H1 (cell line): ENCODE data around the gene TNRC6C. TPM values are rescaled to one million over a fixed set of nuclear protein-coding genes. Genes with fewer than 3 reads are reported as not detected.

Experiments used
- ASH2L ChIP-seq: fragments of 200-600, 300-600 bp; sonication (generic); IDR thresholded peaks from one replicate; pipeline ENCODE4 v1.7.1; 2017; ENCODE audit warnings: low read length
- CEBPB ChIP-seq: IDR thresholded peaks from 2 replicates; pipeline ENCODE4 v1.6.1; 2012; ENCODE audit warnings: low read depth, low read length
- HDAC2 ChIP-seq, 2 experiments: fragments of 300-600 bp in 1 of 2; sonication (generic) in 1 of 2; IDR thresholded peaks; 2 replicates each; pipeline ENCODE4 v1.6.1; 2011 to 2012; ENCODE audit warnings: low read depth in 2 of 2, low read length in 2 of 2, mild to moderate bottlenecking in 2 of 2, moderate library complexity in 2 of 2, borderline replicate concordance in 1 of 2, inconsistent platforms in 1 of 2
- HDAC6 ChIP-seq: IDR thresholded peaks from one replicate; pipeline ENCODE4 v1.7.1; 2012; ENCODE audit warnings: low read depth, mild to moderate bottlenecking, inconsistent platforms, low read length, moderate library complexity
- JUN ChIP-seq: IDR thresholded peaks from 2 replicates; pipeline ENCODE4 v1.6.1; 2011; ENCODE audit warnings: low read depth, mild to moderate bottlenecking, improper control_type of control experiment, low read length
- KDM5A ChIP-seq: fragments of 200-600 bp; IDR thresholded peaks from 2 replicates; pipeline ENCODE4 v1.7.1; 2012; ENCODE audit warnings: mild to moderate bottlenecking, low read length, inconsistent platforms, mixed read lengths
- TAF7 ChIP-seq: optimal IDR thresholded peaks from 2 replicates; pipeline ENCODE3; 2011; ENCODE audit warnings: low read depth, mild to moderate bottlenecking, inconsistent platforms, low read length, moderate library complexity, borderline replicate concordance
- TEAD4 ChIP-seq: IDR thresholded peaks from 2 replicates; pipeline ENCODE4 v1.6.1; 2012; ENCODE audit warnings: low read depth, low read length, inconsistent platforms, mixed read lengths
- USF2 ChIP-seq: IDR thresholded peaks from 2 replicates; pipeline ENCODE4 v1.6.1; 2011; ENCODE audit warnings: low read length, improper control_type of control experiment
- polyA plus RNA-seq, 7 experiments: library from polyadenylated mRNA; depleted of rRNA in 3 of 7; stranded (reverse) in 5 of 7; unstranded in 2 of 7; fragments of >200 nt in 5 of 7; fragments of 200-250 nt in 2 of 7; gene quantifications; 1 replicate in 5 of 7; 2 replicates in 1 of 7; 4 replicates in 1 of 7; pipeline versions ENCODE4 v1.2.1 to v1.2.3, GENCODE V29; 2011 to 2013; ENCODE audit warnings: missing spikeins in 2 of 7, mixed read lengths in 2 of 7
- total RNA-seq: library from RNA; stranded (reverse); fragmentation: NEBNext Ultra II Directional; extraction: Animal tissue kit (Norgen Biotek cat#: 25700); gene quantifications from 2 replicates; pipeline ENCODE4 v1.2.1, GENCODE V29; 2021
- TF ChIP-seq, protein P1 (sequence below): fragments of 300-600 bp; sonication (generic); IDR thresholded peaks from 2 replicates; pipeline ENCODE4 v1.7.1; 2012; ENCODE audit warnings: low read length, moderate library complexity, mild to moderate bottlenecking, inconsistent platforms; ENCODE audit not compliant: insufficient replicate concordance

TNRC6C gene
- total and polyA plus RNA-seq, 2 of the 8 experiments (the other 6 are each of a cell fraction or from before 2014, with no cell fraction given) = 2.8 to 28.9 TPM

GRCh38 chr17:77924757-77925336 lies 33.7 kb upstream of the TNRC6C start (continued):
- no peak for TF ChIP-seq HDAC6
- TF ChIP-seq, protein P1, sequence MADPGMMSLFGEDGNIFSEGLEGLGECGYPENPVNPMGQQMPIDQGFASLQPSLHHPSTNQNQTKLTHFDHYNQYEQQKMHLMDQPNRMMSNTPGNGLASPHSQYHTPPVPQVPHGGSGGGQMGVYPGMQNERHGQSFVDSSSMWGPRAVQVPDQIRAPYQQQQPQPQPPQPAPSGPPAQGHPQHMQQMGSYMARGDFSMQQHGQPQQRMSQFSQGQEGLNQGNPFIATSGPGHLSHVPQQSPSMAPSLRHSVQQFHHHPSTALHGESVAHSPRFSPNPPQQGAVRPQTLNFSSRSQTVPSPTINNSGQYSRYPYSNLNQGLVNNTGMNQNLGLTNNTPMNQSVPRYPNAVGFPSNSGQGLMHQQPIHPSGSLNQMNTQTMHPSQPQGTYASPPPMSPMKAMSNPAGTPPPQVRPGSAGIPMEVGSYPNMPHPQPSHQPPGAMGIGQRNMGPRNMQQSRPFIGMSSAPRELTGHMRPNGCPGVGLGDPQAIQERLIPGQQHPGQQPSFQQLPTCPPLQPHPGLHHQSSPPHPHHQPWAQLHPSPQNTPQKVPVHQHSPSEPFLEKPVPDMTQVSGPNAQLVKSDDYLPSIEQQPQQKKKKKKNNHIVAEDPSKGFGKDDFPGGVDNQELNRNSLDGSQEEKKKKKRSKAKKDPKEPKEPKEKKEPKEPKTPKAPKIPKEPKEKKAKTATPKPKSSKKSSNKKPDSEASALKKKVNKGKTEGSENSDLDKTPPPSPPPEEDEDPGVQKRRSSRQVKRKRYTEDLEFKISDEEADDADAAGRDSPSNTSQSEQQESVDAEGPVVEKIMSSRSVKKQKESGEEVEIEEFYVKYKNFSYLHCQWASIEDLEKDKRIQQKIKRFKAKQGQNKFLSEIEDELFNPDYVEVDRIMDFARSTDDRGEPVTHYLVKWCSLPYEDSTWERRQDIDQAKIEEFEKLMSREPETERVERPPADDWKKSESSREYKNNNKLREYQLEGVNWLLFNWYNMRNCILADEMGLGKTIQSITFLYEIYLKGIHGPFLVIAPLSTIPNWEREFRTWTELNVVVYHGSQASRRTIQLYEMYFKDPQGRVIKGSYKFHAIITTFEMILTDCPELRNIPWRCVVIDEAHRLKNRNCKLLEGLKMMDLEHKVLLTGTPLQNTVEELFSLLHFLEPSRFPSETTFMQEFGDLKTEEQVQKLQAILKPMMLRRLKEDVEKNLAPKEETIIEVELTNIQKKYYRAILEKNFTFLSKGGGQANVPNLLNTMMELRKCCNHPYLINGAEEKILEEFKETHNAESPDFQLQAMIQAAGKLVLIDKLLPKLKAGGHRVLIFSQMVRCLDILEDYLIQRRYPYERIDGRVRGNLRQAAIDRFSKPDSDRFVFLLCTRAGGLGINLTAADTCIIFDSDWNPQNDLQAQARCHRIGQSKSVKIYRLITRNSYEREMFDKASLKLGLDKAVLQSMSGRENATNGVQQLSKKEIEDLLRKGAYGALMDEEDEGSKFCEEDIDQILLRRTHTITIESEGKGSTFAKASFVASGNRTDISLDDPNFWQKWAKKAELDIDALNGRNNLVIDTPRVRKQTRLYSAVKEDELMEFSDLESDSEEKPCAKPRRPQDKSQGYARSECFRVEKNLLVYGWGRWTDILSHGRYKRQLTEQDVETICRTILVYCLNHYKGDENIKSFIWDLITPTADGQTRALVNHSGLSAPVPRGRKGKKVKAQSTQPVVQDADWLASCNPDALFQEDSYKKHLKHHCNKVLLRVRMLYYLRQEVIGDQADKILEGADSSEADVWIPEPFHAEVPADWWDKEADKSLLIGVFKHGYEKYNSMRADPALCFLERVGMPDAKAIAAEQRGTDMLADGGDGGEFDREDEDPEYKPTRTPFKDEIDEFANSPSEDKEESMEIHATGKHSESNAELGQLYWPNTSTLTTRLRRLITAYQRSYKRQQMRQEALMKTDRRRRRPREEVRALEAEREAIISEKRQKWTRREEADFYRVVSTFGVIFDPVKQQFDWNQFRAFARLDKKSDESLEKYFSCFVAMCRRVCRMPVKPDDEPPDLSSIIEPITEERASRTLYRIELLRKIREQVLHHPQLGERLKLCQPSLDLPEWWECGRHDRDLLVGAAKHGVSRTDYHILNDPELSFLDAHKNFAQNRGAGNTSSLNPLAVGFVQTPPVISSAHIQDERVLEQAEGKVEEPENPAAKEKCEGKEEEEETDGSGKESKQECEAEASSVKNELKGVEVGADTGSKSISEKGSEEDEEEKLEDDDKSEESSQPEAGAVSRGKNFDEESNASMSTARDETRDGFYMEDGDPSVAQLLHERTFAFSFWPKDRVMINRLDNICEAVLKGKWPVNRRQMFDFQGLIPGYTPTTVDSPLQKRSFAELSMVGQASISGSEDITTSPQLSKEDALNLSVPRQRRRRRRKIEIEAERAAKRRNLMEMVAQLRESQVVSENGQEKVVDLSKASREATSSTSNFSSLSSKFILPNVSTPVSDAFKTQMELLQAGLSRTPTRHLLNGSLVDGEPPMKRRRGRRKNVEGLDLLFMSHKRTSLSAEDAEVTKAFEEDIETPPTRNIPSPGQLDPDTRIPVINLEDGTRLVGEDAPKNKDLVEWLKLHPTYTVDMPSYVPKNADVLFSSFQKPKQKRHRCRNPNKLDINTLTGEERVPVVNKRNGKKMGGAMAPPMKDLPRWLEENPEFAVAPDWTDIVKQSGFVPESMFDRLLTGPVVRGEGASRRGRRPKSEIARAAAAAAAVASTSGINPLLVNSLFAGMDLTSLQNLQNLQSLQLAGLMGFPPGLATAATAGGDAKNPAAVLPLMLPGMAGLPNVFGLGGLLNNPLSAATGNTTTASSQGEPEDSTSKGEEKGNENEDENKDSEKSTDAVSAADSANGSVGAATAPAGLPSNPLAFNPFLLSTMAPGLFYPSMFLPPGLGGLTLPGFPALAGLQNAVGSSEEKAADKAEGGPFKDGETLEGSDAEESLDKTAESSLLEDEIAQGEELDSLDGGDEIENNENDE = no peak
- peak; percentile 52 for TF ChIP-seq TEAD4
- TF ChIP-seq TAF7 = no peak
- TF ChIP-seq HDAC2 (IDR thresholded peaks at IDR 0.05; ENCODE audit: borderline replicate concordance in 1 of 2, low read depth in 2 of 2, low read length in 2 of 2) = 0 out of 4 replicates have a peak, but pooled peaks of 1 of the 2 experiments have one; percentile 24
- TF ChIP-seq KDM5A = no peak
- no peak for TF ChIP-seq CEBPB
- peak; percentile 55 for TF ChIP-seq ASH2L
- no peak for TF ChIP-seq JUN
- TF ChIP-seq USF2 = no peak
